GM12878 (cell line): ENCODE measurements around the gene TSHZ2.

Experiments
- CEBPZ ChIP-seq: fragments of 150-350 bp; IDR thresholded peaks from 2 replicates; pipeline ENCODE4 v1.6.1; 2016; ENCODE audit warnings: low read depth, low read length
- CTCF ChIP-seq, 3 experiments: IDR thresholded peaks in 2 of 3; conservative IDR thresholded peaks in 1 of 3; 2 replicates each; pipeline ENCODE4 v1.5.1; 2011; ENCODE audit warnings: low read depth in 3 of 3, low read length in 3 of 3, mild to moderate bottlenecking in 3 of 3, control low read depth in 2 of 3, moderate library complexity in 2 of 3, inconsistent platforms in 1 of 3, mixed read lengths in 1 of 3; ENCODE audit not compliant: control insufficient read depth in 2 of 3, insufficient read depth in 1 of 3; ENCODE audit errors: extremely low read depth in 1 of 3
- NRF1 ChIP-seq: conservative IDR thresholded peaks from 2 replicates; pipeline ENCODE4 v1.6.1; 2011; ENCODE audit warnings: mild to moderate bottlenecking, low read depth, low read length, improper control_type of control experiment
- POLR2A ChIP-seq: IDR thresholded peaks from 2 replicates; pipeline ENCODE4 v1.6.1; 2011; ENCODE audit warnings: low read depth, mild to moderate bottlenecking, low read length
- SUPT20H ChIP-seq: IDR thresholded peaks from 2 replicates; pipeline ENCODE4 v1.6.1; 2011; ENCODE audit warnings: low read depth, mild to moderate bottlenecking, low read length, moderate library complexity, borderline replicate concordance; ENCODE audit not compliant: control insufficient read depth
- TARDBP ChIP-seq: IDR thresholded peaks from 2 replicates; pipeline ENCODE4 v1.6.1; 2016; ENCODE audit warnings: borderline replicate concordance

- no peak for TF ChIP-seq CEBPZ
- TF ChIP-seq CTCF (IDR thresholded peaks at IDR 0.05 in 2 of 3, conservative IDR thresholded peaks at IDR 0.05 in 1 of 3; ENCODE audit: control insufficient read depth in 2 of 3, extremely low read depth in 1 of 3, insufficient read depth in 1 of 3, low read depth in 3 of 3, low read length in 3 of 3), result no peak
- no peak for TF ChIP-seq SUPT20H
- no peak for TF ChIP-seq NRF1
- no peak for TF ChIP-seq TARDBP
- no peak for TF ChIP-seq POLR2A
These were observed 414.0 kb downstream of the TSHZ2 start for GRCh38 chr20:53385941-53386767.
